Activated naive CD4-positive, alpha-beta T cell treated with anti-CD3 and anti-CD28 coated beads, Interleukin-2, amount 10 ng/mL, durations not matched to agents 7 days and 5 days (primary cell): ENCODE measurements around the gene SKA1.
"Not testable (repeated sequence)": the region's sequence is repeated elsewhere in the genome, so short reads cannot be mapped to it uniquely, and the experiment has no call there.

Source experiments
- CTCF ChIA-PET: fragments of 350-600 bp; sonication (Branson Sonifier 250); formaldehyde crosslinking; loops from one replicate; lab custom pipeline; 2021; ENCODE audit warnings: antibody characterized with exemption; lab: Charles Lee
- DNase-seq: peaks from one replicate; pipeline ENCODE4 v3.0.0-alpha.2; 2020
- H3K27ac Mint-ChIP-seq: one replicate; pipeline ENCODE4 v1.8.0; 2021; ENCODE audit warnings: mild to moderate bottlenecking, moderate library complexity, mixed read lengths
- H3K27me3 Mint-ChIP-seq: one replicate; pipeline ENCODE4 v1.8.0; 2021; ENCODE audit warnings: mild to moderate bottlenecking, mixed read lengths
- H3K36me3 Mint-ChIP-seq: one replicate; pipeline ENCODE4 v1.8.0; 2021; ENCODE audit warnings: mixed read lengths
- H3K4me1 Mint-ChIP-seq: one replicate; pipeline ENCODE4 v1.8.0; 2021; ENCODE audit warnings: mixed read lengths
- H3K4me3 Mint-ChIP-seq: one replicate; pipeline ENCODE4 v1.8.0; 2021; ENCODE audit warnings: mild to moderate bottlenecking, moderate library complexity, mixed read lengths
- H3K9me3 Mint-ChIP-seq: one replicate; pipeline ENCODE4 v1.8.0; 2021; ENCODE audit warnings: mixed read lengths

The SKA1 gene

DNA sequence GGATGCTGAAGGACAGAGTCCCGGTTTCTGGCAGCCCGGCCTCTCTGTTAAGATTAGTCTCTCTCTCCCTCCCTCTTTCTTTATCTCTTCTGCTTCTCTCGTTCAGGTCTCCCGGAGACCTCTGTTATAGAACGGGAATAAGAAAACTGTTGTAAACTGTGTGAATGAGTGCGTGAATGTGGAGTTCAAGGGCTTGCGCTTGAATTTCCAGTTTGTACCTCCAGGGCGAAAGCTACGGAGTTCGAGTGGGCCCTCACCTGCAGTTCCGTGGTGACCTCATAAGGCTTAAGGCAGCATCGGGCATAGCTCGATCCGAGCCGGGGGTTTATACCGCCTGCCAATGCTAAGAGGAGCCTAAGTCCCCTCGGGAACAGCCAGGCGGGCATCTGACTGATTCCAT is 26.4 kb downstream of the SKA1 start:
- Mint-ChIP-seq H3K36me3 (no peaks in the 10 kb centered on the region), H3K27ac (no peak overlapping the region), H3K9me3 (no peaks in the 10 kb centered on the region), H3K27me3 (peaks cover 71% of the 10 kb centered on the region), H3K4me3 (no peak overlapping the region), H3K4me1 (no peaks in the 10 kb centered on the region)
- DNase-seq: no peak
- CTCF ChIA-PET: no interaction called here

DNA sequence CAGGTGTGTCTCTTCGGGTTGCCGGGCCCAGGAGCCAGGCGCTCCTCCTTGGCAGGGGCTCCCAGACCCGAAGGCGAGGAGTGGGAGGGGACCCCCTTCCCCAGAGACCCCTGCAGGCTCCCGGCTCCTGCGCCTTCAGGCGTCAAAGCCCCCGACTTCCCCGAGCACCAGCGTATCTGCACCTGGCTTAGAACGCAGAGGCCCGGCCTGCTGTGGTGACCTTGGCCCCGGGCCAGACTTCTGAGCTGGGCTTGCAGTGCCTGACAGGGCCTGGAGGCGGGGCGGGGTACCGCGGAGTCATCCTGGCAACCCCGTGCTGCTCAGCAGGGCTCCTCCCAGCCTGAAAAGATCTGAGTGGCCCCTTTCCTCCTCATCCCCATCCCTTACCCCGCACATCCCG is 27.0 kb downstream of the SKA1 start:
- Mint-ChIP-seq H3K27ac (no peak overlapping the region), H3K27me3 (peaks cover 75% of the 10 kb centered on the region), H3K9me3 (no peaks in the 10 kb centered on the region), H3K36me3 (no peaks in the 10 kb centered on the region), H3K4me3 (no peak overlapping the region), H3K4me1 (no peaks in the 10 kb centered on the region)
- CTCF ChIA-PET: no interaction called here
- DNase-seq: no peak

DNA sequence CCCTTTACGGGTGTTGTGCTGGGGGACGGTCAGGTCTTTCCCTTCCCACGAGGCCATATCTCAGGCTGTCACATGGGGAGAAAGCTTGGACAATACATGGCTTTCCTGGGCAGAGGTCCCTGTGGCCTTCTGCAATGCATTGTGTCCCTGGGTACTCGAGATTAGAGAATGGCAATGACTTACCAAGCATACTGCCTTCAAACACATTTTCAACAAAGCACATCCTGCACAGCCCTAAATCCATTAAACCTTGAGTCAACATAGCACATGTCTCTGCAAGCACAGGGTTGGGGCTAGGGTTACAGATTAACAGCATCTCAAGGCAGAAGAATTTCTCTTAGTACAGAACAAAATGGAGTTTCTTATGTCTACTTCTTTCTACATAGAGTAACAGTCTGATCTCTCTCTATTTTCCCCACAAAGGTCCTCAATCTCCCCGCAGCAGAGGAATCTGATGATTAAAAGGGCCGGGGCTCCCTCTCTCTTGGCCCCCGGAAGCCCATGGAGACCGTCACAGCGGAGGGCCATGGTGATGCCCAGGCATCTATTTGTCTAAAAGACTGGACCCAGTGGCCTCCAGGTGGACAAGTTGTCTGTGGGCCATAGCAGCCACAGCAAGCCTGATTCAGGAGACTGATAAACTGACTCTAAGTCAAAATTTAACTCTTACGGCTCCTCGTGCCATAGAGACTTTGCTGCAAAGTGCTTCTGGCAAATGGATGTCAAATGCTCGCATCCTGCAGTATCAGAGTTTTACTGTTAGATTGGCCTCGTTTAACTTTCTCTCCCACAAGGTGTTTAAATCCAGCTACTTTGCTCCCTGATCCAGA is 30.1 kb downstream of the SKA1 start:
- CTCF ChIA-PET, H3K9me3 Mint-ChIP-seq, H3K36me3 Mint-ChIP-seq: not testable (repeated sequence)

DNA sequence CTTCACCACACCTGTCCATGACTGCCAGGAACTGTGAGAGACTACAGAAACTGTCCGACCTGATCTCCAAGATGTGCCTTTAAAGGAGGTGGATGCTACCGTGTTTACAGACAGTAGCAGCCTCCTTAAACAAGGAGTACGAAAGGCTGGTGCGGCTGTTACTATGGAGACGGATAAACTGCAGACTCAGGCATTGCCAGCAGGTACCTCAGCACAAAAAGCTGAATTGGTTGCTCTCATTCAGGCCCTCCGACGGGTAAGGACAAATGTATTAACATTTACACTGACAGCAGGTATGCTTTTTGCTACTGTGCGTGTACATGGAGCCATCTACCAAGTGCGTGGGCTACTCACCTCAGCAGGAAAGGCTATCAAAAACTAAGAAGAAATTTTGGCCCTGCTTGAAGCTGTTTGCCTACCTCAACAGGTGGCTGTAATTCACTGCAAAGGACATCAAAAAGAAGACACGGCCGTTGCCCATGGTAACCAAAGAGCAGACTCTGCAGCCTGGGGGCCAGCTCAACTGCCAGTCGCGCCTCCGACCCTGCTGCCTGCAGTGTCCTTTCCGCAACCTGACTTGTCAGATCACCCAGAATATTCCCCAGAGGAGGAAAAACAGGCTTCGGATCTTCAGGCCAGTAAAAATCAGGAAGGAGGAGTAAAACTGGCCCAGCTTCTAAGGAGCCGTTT is 30.9 kb downstream of the SKA1 start:
- CTCF ChIA-PET: interaction anchor here (1.8 kb wide), 1 partner anchor 14 kb away, joined by 3 read pairs; no protein-coding TSS in a partner anchor
- Mint-ChIP-seq H3K27me3 (peaks cover 77% of the 10 kb centered on the region), H3K36me3 (no peaks in the 10 kb centered on the region), H3K4me1 (no peaks in the 10 kb centered on the region), H3K9me3 (no peaks in the 10 kb centered on the region), H3K27ac (no peak overlapping the region), H3K4me3 (no peak overlapping the region)
- no peak for DNase-seq

More for the DNA sequence above, 30.1 kb downstream of the SKA1 start:
- H3K4me3 Mint-ChIP-seq, H3K4me1 Mint-ChIP-seq, H3K27ac Mint-ChIP-seq, DNase-seq: not testable (repeated sequence)
- peaks cover 76% of the 10 kb centered on the region for H3K27me3 Mint-ChIP-seq

DNA sequence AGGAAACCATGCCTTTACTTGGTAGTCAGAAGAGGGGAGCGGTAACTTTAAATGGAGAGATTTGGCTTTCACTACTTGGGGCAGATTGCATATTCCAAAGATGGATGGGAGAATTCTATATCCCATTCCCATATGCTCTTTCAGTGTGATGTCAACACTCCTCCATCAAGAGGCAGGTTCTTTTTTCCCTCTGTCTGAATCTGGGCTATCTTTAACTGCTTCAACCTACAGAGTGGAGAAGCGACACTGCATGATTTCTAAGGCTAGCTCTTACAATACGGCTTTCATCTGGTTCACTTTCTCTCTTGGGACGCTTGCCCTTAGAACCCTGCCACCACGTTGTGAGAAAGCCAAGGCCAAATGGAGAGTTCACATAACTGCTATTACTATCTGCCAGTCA is 34.4 kb downstream of the SKA1 start:
- H3K36me3 Mint-ChIP-seq: no peaks in the 10 kb centered on the region
- H3K27me3 Mint-ChIP-seq: peaks cover 53% of the 10 kb centered on the region
- no peak overlapping the region for H3K27ac Mint-ChIP-seq
- CTCF ChIA-PET: interaction anchor here (0.7 kb wide), 1 partner anchor 11 kb away, joined by 3 read pairs; no protein-coding TSS in a partner anchor
- no peak for DNase-seq
- H3K4me3 Mint-ChIP-seq: no peak overlapping the region
- no peaks in the 10 kb centered on the region for H3K4me1 Mint-ChIP-seq
- no peaks in the 10 kb centered on the region for H3K9me3 Mint-ChIP-seq

GRCh38 chr18:50410008-50410407 is 35.2 kb downstream of the SKA1 start:
- Mint-ChIP-seq H3K9me3 (no peaks in the 10 kb centered on the region), H3K4me3 (no peak overlapping the region), H3K4me1 (no peaks in the 10 kb centered on the region), H3K27ac (no peak overlapping the region), H3K36me3 (no peaks in the 10 kb centered on the region), H3K27me3 (peaks cover 46% of the 10 kb centered on the region)
- CTCF ChIA-PET: interaction anchor here (0.7 to 1.1 kb wide), 2 partner anchors 10 to 19 kb away, joined by 3 to 4 read pairs; no protein-coding TSS in a partner anchor
- DNase-seq: no peak

- no peak for DNase-seq
- CTCF ChIA-PET: interaction anchor here (1.1 kb wide), 1 partner anchor 19 kb away, joined by 4 read pairs; no protein-coding TSS in a partner anchor
- Mint-ChIP-seq H3K27me3 (peaks cover 37% of the 10 kb centered on the region), H3K4me3 (no peak overlapping the region), H3K9me3 (no peaks in the 10 kb centered on the region), H3K4me1 (no peaks in the 10 kb centered on the region), H3K27ac (no peak overlapping the region), H3K36me3 (no peaks in the 10 kb centered on the region)
Measured at GRCh38 chr18:50410894-50411293, 36.0 kb downstream of the SKA1 start.

DNA sequence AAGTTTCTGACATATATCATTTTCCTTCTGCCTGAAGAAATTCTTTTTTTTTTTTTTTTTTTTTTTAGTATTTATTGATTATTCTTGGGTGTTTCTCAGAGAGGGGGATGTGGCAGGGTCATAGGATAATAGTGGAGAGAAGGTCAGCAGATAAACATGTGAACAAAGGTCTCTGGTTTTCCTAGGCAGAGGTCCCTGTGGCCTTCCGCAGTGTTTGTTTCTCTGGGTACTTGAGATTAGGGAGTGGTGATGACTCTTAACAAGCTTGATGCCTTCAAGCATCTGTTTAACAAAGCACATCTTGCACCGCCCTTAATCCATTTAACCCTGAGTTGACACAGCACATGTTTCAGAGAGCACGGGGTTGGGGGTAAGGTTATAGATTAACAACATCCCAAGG is 42.0 kb downstream of the SKA1 start:
- H3K9me3 Mint-ChIP-seq, H3K27me3 Mint-ChIP-seq, H3K27ac Mint-ChIP-seq, H3K36me3 Mint-ChIP-seq, H3K4me1 Mint-ChIP-seq, CTCF ChIA-PET, DNase-seq, H3K4me3 Mint-ChIP-seq: not testable (repeated sequence)

DNA sequence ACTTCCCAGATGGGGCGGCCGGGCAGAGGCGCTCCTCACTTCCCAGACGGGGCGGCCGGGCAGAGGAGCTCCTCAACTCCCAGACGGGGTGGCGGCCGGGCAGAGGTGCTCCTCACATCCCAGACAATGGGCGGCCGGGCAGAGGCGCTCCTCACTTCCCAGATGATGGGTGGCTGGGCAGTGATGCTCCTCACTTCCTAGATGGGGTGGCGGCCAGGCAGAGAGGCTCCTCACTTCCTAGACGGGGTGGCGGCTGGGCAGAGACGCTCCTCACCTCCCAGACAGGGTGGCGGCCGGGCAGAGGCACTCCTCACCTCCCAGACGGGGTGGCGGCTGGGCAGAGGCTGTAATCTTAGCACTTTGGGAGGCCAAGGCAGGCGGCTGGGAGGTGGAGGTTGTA is 42.9 kb downstream of the SKA1 start:
- CTCF ChIA-PET, H3K27me3 Mint-ChIP-seq, H3K36me3 Mint-ChIP-seq, H3K4me3 Mint-ChIP-seq, H3K4me1 Mint-ChIP-seq, H3K27ac Mint-ChIP-seq, DNase-seq, H3K9me3 Mint-ChIP-seq: not testable (repeated sequence)

- H3K27ac Mint-ChIP-seq: no peak overlapping the region
- H3K27me3 Mint-ChIP-seq: no peaks in the 10 kb centered on the region
- no peak overlapping the region for H3K4me3 Mint-ChIP-seq
- no peak for DNase-seq
- H3K36me3 Mint-ChIP-seq: no peaks in the 10 kb centered on the region
- H3K4me1 Mint-ChIP-seq: no peaks in the 10 kb centered on the region
- H3K9me3 Mint-ChIP-seq: peaks cover 7% of the 10 kb centered on the region
- CTCF ChIA-PET: no interaction called here
Measured at GRCh38 chr18:50418650-50419049, 43.8 kb downstream of the SKA1 start.

DNA sequence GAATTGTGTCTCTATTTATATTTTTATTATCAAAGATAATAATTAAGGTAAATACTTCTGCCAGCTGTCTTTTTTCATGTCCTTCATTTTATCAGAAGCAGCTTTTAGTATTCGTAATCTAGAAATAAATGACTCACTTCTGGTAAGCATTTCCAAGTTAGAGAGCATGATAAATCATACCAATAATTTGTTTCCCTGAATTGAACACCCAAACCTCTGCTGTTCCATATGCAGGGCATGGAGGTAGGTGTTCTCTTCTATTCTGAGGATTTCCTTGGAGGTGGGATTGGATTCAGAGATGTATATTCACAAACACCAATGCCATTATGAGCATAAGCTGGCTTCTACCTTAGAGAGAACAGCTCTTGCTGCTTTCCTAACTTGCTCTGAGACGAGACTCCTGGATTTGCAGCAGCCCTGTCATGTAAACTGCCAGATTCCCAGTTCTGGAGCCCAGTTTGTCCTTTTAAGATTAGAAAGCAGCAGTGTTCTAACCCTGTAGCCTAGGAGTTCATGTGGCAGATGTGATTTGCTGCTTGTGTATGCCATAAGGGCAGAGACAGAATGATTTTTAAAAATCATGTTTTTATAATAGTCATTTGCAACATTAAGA is 47.5 kb downstream of the SKA1 start:
- Mint-ChIP-seq H3K9me3 (peaks cover 7% of the 10 kb centered on the region), H3K27ac (no peak overlapping the region), H3K4me3 (no peak overlapping the region), H3K4me1 (no peaks in the 10 kb centered on the region), H3K27me3 (peaks cover 12% of the 10 kb centered on the region), H3K36me3 (no peaks in the 10 kb centered on the region)
- CTCF ChIA-PET: no interaction called here
- no peak for DNase-seq

DNA sequence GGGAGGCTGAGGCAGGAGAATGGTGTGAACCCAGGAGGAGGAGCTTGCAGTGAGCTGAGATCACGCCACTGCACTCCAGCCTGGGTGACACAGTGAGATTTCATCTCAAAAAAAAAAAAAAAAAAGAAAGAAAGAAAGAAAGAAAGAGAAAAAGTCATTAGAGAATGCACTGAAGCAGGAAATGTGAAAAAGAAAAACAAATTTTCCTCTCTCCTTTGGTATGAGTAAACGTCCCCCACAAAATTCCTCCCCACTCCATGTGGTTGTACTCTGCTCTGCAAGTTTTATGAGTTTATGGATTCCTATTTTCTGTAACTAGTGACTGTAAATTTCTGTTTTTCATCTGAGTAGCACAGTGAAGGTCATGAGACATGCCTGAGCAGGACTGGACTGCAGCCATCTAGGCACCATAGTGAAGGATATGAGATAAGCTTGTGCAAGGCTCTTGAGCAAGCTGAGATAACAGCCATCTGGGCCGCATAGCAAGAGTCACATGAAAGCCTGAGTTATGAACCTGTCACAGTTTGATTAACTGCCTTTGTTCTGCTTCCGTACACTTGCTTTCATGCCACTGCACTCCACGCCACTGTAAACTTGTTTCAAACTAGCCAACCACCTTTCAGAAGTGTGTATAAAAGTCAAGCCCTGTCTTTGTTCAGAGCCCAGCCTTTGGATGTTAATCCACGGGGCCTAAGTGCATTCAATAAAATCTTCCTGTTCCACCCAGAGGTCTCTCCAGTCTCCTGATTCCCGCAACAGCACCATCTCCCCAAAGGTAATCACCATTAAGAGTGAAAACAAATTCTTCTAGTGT is 50.2 kb downstream of the SKA1 start:
- Mint-ChIP-seq H3K27me3 (peaks cover 16% of the 10 kb centered on the region), H3K27ac (no peak overlapping the region), H3K4me3 (no peak overlapping the region), H3K36me3 (no peaks in the 10 kb centered on the region), H3K4me1 (no peaks in the 10 kb centered on the region), H3K9me3 (no peaks in the 10 kb centered on the region)
- no peak for DNase-seq
- CTCF ChIA-PET: interaction anchor here (1.1 kb wide), 1 partner anchor 206 kb away, joined by 3 read pairs; no protein-coding TSS in a partner anchor

DNA sequence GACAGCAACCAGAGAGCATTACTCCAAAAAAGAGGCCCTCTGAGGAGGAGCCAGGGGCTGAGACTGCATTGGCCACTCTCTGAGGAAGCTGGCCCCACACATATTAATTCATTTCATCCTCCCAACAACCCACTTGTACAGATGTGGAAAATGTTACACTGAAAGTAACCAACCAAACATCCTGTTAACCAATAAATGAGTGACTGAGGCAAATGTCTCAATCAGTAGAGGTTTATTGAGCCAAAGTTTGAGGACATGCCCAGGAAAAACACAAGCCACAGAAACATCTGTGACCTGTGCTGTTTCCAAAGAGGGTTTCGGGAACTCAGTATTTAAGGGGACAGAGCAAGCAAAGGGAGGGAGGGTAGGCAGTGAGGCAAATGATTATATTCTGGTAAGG is 53.0 kb downstream of the SKA1 start:
- no peak overlapping the region for H3K4me3 Mint-ChIP-seq
- DNase-seq: no peak
- H3K27me3 Mint-ChIP-seq: peaks cover 23% of the 10 kb centered on the region
- H3K4me1 Mint-ChIP-seq: no peaks in the 10 kb centered on the region
- no peak overlapping the region for H3K27ac Mint-ChIP-seq
- H3K36me3 Mint-ChIP-seq: no peaks in the 10 kb centered on the region
- H3K9me3 Mint-ChIP-seq: no peaks in the 10 kb centered on the region
- CTCF ChIA-PET: interaction anchor here (0.8 to 2.1 kb wide), 7 partner anchors 14 to 417 kb away, joined by 3 to 7 read pairs (median 4); no protein-coding TSS in a partner anchor
